PC-9 (cell line): ENCODE measurements around the gene CHTF18.

Source experiments
- EZH2 ChIP-seq: fragments of 200-600 bp; sonication (generic); IDR thresholded peaks from 2 replicates; pipeline ENCODE4 v1.8.0; 2017; ENCODE audit warnings: antibody characterized with exemption, low read depth
- TF ChIP-seq, protein P1 (sequence below): fragments of 200-600 bp; sonication (generic); conservative IDR thresholded peaks from 2 replicates; pipeline ENCODE4 v1.6.1; 2017; ENCODE audit warnings: mixed run types, antibody characterized with exemption, mild to moderate bottlenecking, moderate library complexity

DNA sequence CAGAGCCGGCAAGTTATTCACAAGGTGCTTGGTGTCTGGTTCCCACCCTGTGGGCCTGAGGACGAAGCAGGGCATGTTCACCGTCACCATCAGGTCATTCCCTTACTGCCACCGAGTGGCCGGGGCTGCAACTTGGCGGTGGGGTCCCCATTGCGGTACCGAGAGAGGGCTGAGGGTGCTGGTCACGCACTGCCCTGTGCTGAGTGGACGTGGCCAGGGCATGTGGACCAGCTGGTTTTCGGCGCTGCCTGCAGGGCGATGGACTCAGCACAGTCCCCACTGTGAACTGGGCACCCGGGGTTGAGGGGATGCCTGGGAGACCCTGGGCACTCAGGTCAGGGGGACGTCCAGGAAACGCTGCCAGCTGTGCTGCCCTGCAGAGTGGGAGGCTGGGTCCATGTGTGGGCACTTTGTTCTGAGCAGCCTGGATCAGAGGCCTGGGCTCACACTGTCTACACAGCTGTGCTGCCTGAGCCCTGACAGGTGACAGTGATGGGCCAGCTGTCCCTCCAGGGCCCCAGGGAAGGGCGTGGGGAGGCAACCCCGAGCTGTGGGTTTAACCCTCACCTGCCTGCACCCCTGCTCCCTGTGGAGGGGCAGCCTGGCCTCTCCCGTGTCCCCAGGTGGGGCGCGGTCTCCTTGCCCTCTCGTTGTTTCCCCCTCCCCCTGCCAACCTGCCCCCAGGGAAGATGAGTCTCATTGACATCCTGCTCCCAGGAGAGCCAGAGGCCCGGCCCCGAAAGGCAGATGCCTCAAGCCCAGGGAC lies 51.4 kb downstream of the CHTF18 start:
- TF ChIP-seq, protein P1, sequence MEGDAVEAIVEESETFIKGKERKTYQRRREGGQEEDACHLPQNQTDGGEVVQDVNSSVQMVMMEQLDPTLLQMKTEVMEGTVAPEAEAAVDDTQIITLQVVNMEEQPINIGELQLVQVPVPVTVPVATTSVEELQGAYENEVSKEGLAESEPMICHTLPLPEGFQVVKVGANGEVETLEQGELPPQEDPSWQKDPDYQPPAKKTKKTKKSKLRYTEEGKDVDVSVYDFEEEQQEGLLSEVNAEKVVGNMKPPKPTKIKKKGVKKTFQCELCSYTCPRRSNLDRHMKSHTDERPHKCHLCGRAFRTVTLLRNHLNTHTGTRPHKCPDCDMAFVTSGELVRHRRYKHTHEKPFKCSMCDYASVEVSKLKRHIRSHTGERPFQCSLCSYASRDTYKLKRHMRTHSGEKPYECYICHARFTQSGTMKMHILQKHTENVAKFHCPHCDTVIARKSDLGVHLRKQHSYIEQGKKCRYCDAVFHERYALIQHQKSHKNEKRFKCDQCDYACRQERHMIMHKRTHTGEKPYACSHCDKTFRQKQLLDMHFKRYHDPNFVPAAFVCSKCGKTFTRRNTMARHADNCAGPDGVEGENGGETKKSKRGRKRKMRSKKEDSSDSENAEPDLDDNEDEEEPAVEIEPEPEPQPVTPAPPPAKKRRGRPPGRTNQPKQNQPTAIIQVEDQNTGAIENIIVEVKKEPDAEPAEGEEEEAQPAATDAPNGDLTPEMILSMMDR: no peak
- no peak for TF ChIP-seq EZH2
